ENCODE measurements around the gene SEC22A.

DNA sequence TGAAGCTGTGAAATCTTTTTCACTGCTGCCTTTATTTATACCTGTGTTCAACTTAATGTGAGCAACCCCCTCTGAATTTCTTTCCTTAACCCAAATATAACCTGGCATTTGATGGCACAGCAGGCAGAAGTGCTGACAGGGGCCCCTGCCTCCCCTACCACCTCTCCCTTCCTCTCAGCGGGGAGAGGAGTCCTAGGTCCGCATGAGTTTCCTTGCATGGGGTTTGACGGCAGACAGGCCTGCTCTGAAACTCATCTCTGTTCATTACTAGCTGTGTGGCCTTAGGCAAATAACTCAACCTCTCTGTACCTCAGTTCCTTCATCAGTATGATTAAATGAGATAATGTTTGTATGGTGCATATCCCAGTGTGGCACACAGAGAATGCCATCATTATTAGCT is 79.7 kb downstream of the SEC22A start:
- no peak for TF ChIP-seq TAF1 (IDR thresholded peaks at IDR 0.05; ENCODE audit: borderline replicate concordance, low read depth, low read length)
- TF ChIP-seq POLR2A (IDR thresholded peaks at IDR 0.05; ENCODE audit: low read depth, low read length), result no peak

Measured in GM12892 (cell line).